ENCODE measurements around the gene PLEKHM1. TPM values are rescaled to one million over a fixed set of nuclear protein-coding genes. Genes with fewer than 3 reads are reported as not detected.

The PLEKHM1 gene
- total RNA-seq, 1 donor from 2014 or later, result 41.9 TPM

- Histone ChIP-seq H3K4me1 (ENCODE audit: insufficient read depth, low read length) (peaks cover 21% of the 10 kb centered on the region), H2AFZ (ENCODE audit: low read depth, low read length) (no peak overlapping the region), H3K36me3 (ENCODE audit: insufficient read depth, low read length) (no peaks in the 10 kb centered on the region), H3K27ac (ENCODE audit: low read depth, low read length) (no peak overlapping the region), H3K4me3 (ENCODE audit: insufficient read depth, low read depth, low read length) (no peak overlapping the region), H3K9me3 (ENCODE audit: insufficient read depth, low read depth, low read length) (peaks cover 3% of the 10 kb centered on the region), H3K79me2 (ENCODE audit: insufficient read depth, low read length) (no peaks in the 10 kb centered on the region), H3K9ac (ENCODE audit: low read length) (no peak overlapping the region), H3K4me2 (ENCODE audit: low read length) (no peak overlapping the region), H3K27me3 (ENCODE audit: insufficient read depth, low read length) (peaks cover 31% of the 10 kb centered on the region), H4K20me1 (ENCODE audit: insufficient read depth, low read length) (peaks cover 32% of the 10 kb centered on the region)
- Mint-ChIP-seq H3K27me3 (ENCODE audit: low read depth, unreplicated experiment) (peaks cover 29% of the 10 kb centered on the region), H3K4me1 (ENCODE audit: low read depth, unreplicated experiment) (peaks cover 2% of the 10 kb centered on the region), H3K36me3 (ENCODE audit: low read depth, unreplicated experiment) (peaks cover 5% of the 10 kb centered on the region), H3K4me3 (ENCODE audit: unreplicated experiment) (peak overlapping the region; percentile 45), H3K9me3 (ENCODE audit: unreplicated experiment) (peaks cover 2% of the 10 kb centered on the region), H3K27ac (ENCODE audit: unreplicated experiment) (peak overlapping the region; percentile 18)
- DNase-seq (ENCODE audit: low read depth), result no peak
- TF ChIP-seq, protein P1, sequence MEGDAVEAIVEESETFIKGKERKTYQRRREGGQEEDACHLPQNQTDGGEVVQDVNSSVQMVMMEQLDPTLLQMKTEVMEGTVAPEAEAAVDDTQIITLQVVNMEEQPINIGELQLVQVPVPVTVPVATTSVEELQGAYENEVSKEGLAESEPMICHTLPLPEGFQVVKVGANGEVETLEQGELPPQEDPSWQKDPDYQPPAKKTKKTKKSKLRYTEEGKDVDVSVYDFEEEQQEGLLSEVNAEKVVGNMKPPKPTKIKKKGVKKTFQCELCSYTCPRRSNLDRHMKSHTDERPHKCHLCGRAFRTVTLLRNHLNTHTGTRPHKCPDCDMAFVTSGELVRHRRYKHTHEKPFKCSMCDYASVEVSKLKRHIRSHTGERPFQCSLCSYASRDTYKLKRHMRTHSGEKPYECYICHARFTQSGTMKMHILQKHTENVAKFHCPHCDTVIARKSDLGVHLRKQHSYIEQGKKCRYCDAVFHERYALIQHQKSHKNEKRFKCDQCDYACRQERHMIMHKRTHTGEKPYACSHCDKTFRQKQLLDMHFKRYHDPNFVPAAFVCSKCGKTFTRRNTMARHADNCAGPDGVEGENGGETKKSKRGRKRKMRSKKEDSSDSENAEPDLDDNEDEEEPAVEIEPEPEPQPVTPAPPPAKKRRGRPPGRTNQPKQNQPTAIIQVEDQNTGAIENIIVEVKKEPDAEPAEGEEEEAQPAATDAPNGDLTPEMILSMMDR (IDR thresholded peaks at IDR 0.05; ENCODE audit: insufficient read depth, low read depth, low read length), result no peak
- no peak for TF ChIP-seq EZH2 (IDR thresholded peaks at IDR 0.05; ENCODE audit: insufficient read depth, low read length)
- FAIRE-seq, result no peak
Measured at GRCh38 chr17:45428931-45429338, 61.6 kb downstream of the PLEKHM1 start.

DNA sequence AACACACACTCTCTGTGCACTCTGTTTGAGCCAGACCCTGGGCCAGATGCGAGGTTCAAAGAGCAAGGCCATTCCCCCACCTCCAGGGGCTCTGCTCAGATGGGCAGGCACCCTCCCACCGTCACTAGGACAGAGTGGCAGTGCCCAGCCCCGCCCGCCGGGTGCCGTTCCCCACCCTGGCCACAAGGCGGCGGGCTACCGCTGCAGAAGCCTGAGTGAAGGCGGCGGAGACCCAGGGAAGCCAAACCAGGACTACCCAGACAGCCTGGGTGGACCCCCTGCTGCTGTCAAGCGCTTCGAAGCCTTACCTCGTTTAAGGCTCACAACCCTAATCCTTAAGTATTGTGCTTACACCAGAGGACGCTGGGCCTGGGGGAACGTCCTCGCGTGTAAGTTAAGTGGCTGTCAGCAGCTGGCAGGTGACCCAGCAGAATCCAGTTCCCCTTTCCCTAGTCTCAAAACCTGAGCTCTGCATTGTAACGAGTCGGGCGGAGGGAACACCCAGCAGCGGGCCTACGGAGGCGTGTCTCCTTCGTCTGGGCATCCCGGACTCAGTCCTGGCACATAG, 62.4 kb downstream of the PLEKHM1 start:
- peaks cover 29% of the 10 kb centered on the region for H3K27me3 Mint-ChIP-seq (ENCODE audit: low read depth, unreplicated experiment)
- Histone ChIP-seq H3K9me3 (ENCODE audit: insufficient read depth, low read depth, low read length) (peaks cover 3% of the 10 kb centered on the region), H3K36me3 (ENCODE audit: insufficient read depth, low read length) (no peaks in the 10 kb centered on the region), H3K27me3 (ENCODE audit: insufficient read depth, low read length) (peaks cover 31% of the 10 kb centered on the region), H3K79me2 (ENCODE audit: insufficient read depth, low read length) (no peaks in the 10 kb centered on the region), H4K20me1 (ENCODE audit: insufficient read depth, low read length) (peaks cover 32% of the 10 kb centered on the region), H3K4me1 (ENCODE audit: insufficient read depth, low read length) (peaks cover 21% of the 10 kb centered on the region), H2AFZ (ENCODE audit: low read depth, low read length) (no peak overlapping the region), H3K4me3 (ENCODE audit: insufficient read depth, low read depth, low read length) (no peak overlapping the region), H3K4me2 (ENCODE audit: low read length) (peak overlapping the region; percentile 67), H3K9ac (ENCODE audit: low read length) (no peak overlapping the region), H3K27ac (ENCODE audit: low read depth, low read length) (no peak overlapping the region)
- DNase-seq (ENCODE audit: low read depth) (no peak), FAIRE-seq (no peak)
- peaks cover 5% of the 10 kb centered on the region for H3K36me3 Mint-ChIP-seq (ENCODE audit: low read depth, unreplicated experiment)
- H3K4me3 Mint-ChIP-seq (ENCODE audit: unreplicated experiment), result no peak overlapping the region
- H3K9me3 Mint-ChIP-seq (ENCODE audit: unreplicated experiment), result peaks cover 2% of the 10 kb centered on the region
- H3K4me1 Mint-ChIP-seq (ENCODE audit: low read depth, unreplicated experiment), result peaks cover 2% of the 10 kb centered on the region
- TF ChIP-seq EZH2 (IDR thresholded peaks at IDR 0.05; ENCODE audit: insufficient read depth, low read length), result peak; percentile 64
- TF ChIP-seq, protein P1 (IDR thresholded peaks at IDR 0.05; ENCODE audit: insufficient read depth, low read depth, low read length), result peak; percentile 64
- no peak overlapping the region for H3K27ac Mint-ChIP-seq (ENCODE audit: unreplicated experiment)

DNA sequence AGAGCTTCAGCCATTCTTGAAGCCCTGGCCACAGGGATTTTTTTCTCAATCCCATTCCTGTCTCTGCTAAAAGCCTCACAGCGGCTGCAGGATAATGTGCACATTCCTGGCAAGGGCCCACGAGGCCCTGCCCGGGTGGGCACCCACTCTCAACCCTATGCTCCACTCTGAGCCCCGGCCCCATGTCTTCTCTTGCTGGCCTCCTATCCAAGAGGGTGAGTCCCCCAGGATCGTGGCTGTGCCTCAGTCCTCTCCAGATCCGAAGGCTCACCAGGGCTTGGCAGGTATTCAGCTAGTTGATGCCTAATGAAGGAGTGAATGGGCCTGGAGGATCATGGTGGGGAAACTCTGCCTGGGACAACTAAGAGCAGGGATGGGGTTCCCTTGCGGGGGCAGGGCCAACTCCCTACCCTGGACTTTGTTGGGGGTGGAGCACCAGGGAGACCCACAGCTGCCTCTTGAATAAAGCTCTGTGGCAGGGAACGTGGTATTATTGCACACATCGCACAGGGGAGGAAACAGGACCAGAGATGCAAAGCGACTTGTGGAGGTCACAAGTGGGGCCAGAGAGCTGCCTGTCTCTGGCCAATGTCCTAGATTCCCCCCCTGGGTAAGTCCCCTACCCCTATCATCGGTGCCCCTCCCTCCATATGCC, 63.2 kb downstream of the PLEKHM1 start:
- Histone ChIP-seq H3K36me3 (ENCODE audit: insufficient read depth, low read length) (no peaks in the 10 kb centered on the region), H3K27ac (ENCODE audit: low read depth, low read length) (no peak overlapping the region), H3K9me3 (ENCODE audit: insufficient read depth, low read depth, low read length) (peaks cover 3% of the 10 kb centered on the region), H3K27me3 (ENCODE audit: insufficient read depth, low read length) (peaks cover 31% of the 10 kb centered on the region), H3K79me2 (ENCODE audit: insufficient read depth, low read length) (no peaks in the 10 kb centered on the region), H3K9ac (ENCODE audit: low read length) (no peak overlapping the region), H3K4me2 (ENCODE audit: low read length) (no peak overlapping the region), H4K20me1 (ENCODE audit: insufficient read depth, low read length) (peaks cover 32% of the 10 kb centered on the region), H3K4me3 (ENCODE audit: insufficient read depth, low read depth, low read length) (no peak overlapping the region), H2AFZ (ENCODE audit: low read depth, low read length) (no peak overlapping the region), H3K4me1 (ENCODE audit: insufficient read depth, low read length) (peaks cover 20% of the 10 kb centered on the region)
- peaks cover 5% of the 10 kb centered on the region for H3K36me3 Mint-ChIP-seq (ENCODE audit: low read depth, unreplicated experiment)
- no peak for DNase-seq (ENCODE audit: low read depth)
- H3K4me3 Mint-ChIP-seq (ENCODE audit: unreplicated experiment), result no peak overlapping the region
- no peak for FAIRE-seq
- peaks cover 29% of the 10 kb centered on the region for H3K27me3 Mint-ChIP-seq (ENCODE audit: low read depth, unreplicated experiment)
- peaks cover 2% of the 10 kb centered on the region for H3K9me3 Mint-ChIP-seq (ENCODE audit: unreplicated experiment)
- no peak overlapping the region for H3K27ac Mint-ChIP-seq (ENCODE audit: unreplicated experiment)
- TF ChIP-seq, protein P1 (IDR thresholded peaks at IDR 0.05; ENCODE audit: insufficient read depth, low read depth, low read length), result no peak
- TF ChIP-seq EZH2 (IDR thresholded peaks at IDR 0.05; ENCODE audit: insufficient read depth, low read length), result no peak
- H3K4me1 Mint-ChIP-seq (ENCODE audit: low read depth, unreplicated experiment), result peaks cover 2% of the 10 kb centered on the region
